Measurements from ENCODE around the gene NDUFAF5. TPM values are rescaled to one million over a fixed set of nuclear protein-coding genes. Genes with fewer than 3 reads are reported as not detected.

Gene NDUFAF5
- polyA plus RNA-seq, 1 experiment, result 6.3 TPM

- CTCF ChIA-PET, result no interaction called here
- POLR2A ChIA-PET, result no interaction called here
- peaks cover 6% of the 10 kb centered on the region for H3K36me3 ChIP-seq (ENCODE audit: control insufficient read depth, insufficient read depth, low read length)
Observed at GRCh38 chr20:13778827-13779226, 6.0 kb upstream of the NDUFAF5 start.

GRCh38 chr20:13783528-13783927 lies 1.3 kb upstream of the NDUFAF5 start:
- no peak for TF ChIP-seq CTCF (IDR thresholded peaks at IDR 0.05; ENCODE audit: insufficient read depth, low read depth, low read length)
- Histone ChIP-seq H3K27me3 (ENCODE audit: control insufficient read depth, insufficient read depth, low read length) (no peaks in the 10 kb centered on the region), H3K4me3 (ENCODE audit: low read depth, low read length) (peak overlapping the region; percentile 85; the same call in 1 of the 2 replicates), H3K36me3 (ENCODE audit: control insufficient read depth, insufficient read depth, low read length) (peaks cover 6% of the 10 kb centered on the region)
- POLR2A ChIA-PET, result no interaction called here
- CTCF ChIA-PET, result interaction anchor here (2.6 kb wide), 1 partner anchor 12 kb away, joined by 12 read pairs; no protein-coding TSS in a partner anchor
- no peak for DNase-seq (ENCODE audit: low read depth)

More at GRCh38 chr20:13778827-13779226, 6.0 kb upstream of the NDUFAF5 start:
- DNase-seq (ENCODE audit: low read depth), result no peak
- Histone ChIP-seq H3K27me3 (ENCODE audit: control insufficient read depth, insufficient read depth, low read length) (no peaks in the 10 kb centered on the region), H3K4me3 (ENCODE audit: low read depth, low read length) (no peak overlapping the region)
- TF ChIP-seq CTCF (IDR thresholded peaks at IDR 0.05; ENCODE audit: insufficient read depth, low read depth, low read length), result no peak

- CTCF ChIA-PET, result interaction anchor here (0.9 to 2.6 kb wide), 3 partner anchors 9 to 36 kb away, joined by 4 to 12 read pairs (median 5); no protein-coding TSS in a partner anchor
- H3K4me3 ChIP-seq (ENCODE audit: low read depth, low read length), result peak overlapping the region; percentile 85
- no peaks in the 10 kb centered on the region for H3K27me3 ChIP-seq (ENCODE audit: control insufficient read depth, insufficient read depth, low read length)
- TF ChIP-seq CTCF (IDR thresholded peaks at IDR 0.05; ENCODE audit: insufficient read depth, low read depth, low read length), result no peak
- H3K36me3 ChIP-seq (ENCODE audit: control insufficient read depth, insufficient read depth, low read length), result peaks cover 7% of the 10 kb centered on the region
- no peak for DNase-seq (ENCODE audit: low read depth)
- POLR2A ChIA-PET, result no interaction called here
Observed at GRCh38 chr20:13784271-13784892, 446 bp upstream of the NDUFAF5 start.

GRCh38 chr20:13786143-13786828 lies 1.5 kb downstream of the NDUFAF5 start:
- ChIA-PET CTCF (interaction anchor here (1.0 to 2.6 kb wide), 3 partner anchors 10 to 485 kb away, joined by 3 to 12 read pairs (median 3); no protein-coding TSS in a partner anchor), POLR2A (no interaction called here)

More at GRCh38 chr20:13786143-13786828, 1.5 kb downstream of the NDUFAF5 start:
- H3K36me3 ChIP-seq (ENCODE audit: control insufficient read depth, insufficient read depth, low read length), result peaks cover 10% of the 10 kb centered on the region
- DNase-seq (ENCODE audit: low read depth), result no peak
- no peaks in the 10 kb centered on the region for H3K27me3 ChIP-seq (ENCODE audit: control insufficient read depth, insufficient read depth, low read length)
- TF ChIP-seq CTCF (IDR thresholded peaks at IDR 0.05; ENCODE audit: insufficient read depth, low read depth, low read length), result no peak
- peak overlapping the region; percentile 85 for H3K4me3 ChIP-seq (ENCODE audit: low read depth, low read length)

Data from BJ (cell line).